GM18868 (cell line): ENCODE measurements around the gene HDAC9.

ENCODE experiments used
- ATAC-seq: cut with Tn5 transposase; IDR thresholded peaks from one replicate; pipeline ENCODE4 v1.9.1; 2021; ENCODE audit warnings: mild to moderate bottlenecking, moderate library complexity; ENCODE audit not compliant: unreplicated experiment

Gene HDAC9

DNA sequence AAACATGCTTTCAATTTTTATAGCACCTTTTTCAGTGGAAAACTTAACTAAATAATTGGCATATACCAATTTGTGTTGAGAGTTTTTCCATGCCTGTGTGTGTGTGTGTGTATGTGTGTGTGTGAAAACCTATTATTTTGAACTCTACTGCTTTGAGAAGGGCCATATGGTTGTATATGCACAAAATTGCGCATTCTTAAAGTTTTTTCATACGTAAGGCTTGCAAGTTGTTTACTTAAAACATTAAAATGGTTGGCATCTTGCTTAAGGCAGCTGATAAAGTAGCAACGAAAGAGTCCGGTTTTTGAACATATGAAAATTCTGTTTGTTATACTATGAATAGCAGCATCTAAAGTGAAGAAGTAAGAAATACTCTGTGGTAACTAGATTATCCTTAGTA lies 84.1 kb downstream of the HDAC9 start:
- no peak for ATAC-seq

DNA sequence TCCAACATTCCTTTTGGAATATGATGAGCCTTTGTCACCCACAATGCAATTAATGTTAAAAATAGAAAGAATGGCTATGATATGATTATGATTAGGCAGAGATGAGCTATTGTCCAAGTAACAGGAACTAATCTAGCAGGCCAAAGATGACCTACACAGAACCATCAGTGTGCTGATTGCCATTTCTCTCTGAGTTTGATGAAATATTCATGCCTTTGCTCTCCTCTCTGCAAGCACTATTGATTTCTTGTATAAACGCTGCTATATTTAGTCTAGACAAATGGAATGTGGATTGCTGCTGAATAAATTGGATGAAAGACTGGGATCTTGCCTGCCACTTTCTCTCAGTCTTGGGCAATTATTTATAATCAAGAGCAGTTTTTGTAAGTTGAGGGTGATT lies 85.4 kb downstream of the HDAC9 start:
- no peak for ATAC-seq

DNA sequence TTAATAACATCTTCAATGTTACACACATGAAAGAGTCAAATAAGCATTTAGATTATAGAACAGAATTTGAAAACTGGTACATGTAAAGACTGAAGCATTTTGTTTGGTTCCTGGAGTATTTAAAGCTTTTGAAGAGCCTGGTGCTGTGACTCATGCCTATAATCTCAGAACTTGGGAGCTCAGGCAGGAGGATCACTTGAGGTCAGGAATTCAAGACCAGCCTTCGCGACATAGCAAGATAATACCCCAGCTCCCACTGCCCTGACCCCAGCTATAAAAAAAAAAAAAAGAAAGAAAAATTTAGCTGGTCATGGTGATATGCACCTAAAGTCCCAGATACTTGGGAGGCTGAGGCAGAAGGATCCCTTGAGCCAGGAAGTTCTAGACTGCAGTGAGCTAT lies 87.8 kb downstream of the HDAC9 start:
- ATAC-seq: no peak

DNA sequence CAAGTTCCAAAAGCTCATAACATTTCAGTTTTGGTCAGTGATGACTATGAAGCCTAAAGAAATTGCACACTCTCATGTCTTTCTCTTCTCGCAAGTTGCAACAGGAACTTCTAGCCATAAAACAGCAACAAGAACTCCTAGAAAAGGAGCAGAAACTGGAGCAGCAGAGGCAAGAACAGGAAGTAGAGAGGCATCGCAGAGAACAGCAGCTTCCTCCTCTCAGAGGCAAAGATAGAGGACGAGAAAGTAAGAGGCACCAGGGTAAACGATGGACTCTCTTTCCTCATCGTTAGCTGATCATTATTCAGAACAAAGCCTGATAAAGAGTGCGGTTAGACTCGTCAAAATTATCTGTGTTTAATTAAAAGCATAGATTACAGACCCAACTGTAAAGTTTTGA lies 94.7 kb downstream of the HDAC9 start:
- no peak for ATAC-seq

DNA sequence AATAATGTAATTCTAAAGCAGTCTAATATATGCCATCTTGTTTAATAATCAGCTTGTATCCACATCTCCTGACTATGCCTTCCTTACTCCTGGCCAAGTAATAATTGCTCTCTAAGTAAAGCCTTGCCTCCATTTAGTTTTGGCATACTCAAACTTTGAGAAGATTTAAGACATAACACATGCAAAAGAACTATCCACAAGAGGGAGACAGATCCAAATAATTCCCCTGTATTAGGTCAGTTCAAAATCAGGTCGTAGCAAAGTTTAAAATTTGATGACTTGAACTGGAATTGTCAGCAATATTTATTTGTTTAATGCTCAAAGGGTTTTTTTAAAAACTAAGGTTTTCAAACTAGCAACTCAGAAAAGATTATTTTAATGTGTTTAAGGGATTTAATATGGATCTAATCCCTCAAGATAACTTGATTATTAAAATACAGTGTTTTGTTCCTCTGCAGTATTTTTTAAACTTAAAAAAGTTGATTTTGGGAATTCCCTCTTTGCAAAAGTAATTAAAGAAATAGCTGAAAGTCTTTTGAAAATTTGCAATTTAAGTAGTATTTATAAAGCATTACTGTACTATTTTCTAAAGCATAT lies 95.3 kb downstream of the HDAC9 start:
- ATAC-seq: no peak

DNA sequence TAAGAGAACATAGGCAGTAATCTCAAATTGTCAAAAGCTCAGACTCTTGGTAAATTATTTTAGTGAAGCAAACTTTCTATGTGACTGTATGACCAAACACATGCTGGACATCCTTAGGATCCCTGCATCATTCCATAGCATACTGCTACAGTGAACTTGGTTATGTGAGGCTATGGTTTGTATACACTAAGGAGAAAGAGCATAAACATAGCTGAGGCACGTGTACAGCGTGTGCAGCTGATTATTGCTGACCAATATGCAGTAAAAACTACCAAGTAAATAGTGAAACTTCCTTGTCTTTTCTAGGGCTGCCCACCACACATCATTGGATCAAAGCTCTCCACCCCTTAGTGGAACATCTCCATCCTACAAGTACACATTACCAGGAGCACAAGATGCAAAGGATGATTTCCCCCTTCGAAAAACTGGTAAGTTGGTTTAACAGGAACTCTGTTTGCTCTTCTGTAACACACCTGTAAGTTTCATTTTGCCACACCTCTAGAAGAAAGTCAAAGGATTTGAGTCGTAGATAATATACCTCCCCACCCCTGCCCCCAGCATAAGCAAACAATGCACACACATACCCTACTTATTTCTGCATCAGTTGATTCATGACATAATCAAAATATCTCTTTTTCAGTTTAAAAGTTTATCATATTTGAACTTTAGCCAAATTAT lies 98.2 kb downstream of the HDAC9 start:
- ATAC-seq: no peak

DNA sequence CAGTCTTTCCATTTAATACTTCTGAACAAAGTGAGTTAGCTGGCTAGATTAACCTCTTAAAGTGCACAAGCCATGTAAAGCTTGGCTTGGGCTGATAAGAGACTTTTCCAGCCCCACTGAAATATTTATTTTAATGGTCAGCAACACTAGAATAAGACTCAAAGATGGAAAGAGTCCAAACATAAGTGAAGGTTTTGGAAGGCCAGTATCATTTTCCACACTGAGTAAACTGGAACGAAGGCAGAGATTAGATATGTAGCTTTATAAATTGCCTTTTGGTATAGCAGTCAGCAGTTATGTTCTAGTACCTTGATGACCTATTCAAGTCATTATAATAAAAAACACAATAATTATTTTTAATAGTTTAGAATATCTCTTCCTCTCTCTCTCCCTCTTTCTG lies 102.2 kb downstream of the HDAC9 start:
- no peak for ATAC-seq

DNA sequence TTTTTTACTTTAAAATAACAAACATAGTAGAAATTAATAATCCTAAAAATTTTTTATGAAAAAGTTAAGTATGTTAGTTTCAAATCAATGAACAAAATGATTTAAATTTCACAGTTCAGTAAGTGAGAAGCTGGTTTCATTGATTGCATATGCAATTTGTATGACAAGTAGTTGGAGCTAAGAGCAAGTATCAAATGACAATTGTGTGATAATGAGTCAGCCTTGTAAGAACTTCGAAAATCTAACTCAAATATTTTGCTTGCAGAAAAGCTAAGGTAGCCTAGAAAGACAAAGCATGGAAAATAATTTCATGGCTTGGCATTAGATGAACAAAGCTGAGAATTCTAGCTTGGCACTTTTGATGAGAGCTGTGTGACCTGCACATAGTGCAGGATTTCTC lies 111.5 kb downstream of the HDAC9 start:
- ATAC-seq: no peak

DNA sequence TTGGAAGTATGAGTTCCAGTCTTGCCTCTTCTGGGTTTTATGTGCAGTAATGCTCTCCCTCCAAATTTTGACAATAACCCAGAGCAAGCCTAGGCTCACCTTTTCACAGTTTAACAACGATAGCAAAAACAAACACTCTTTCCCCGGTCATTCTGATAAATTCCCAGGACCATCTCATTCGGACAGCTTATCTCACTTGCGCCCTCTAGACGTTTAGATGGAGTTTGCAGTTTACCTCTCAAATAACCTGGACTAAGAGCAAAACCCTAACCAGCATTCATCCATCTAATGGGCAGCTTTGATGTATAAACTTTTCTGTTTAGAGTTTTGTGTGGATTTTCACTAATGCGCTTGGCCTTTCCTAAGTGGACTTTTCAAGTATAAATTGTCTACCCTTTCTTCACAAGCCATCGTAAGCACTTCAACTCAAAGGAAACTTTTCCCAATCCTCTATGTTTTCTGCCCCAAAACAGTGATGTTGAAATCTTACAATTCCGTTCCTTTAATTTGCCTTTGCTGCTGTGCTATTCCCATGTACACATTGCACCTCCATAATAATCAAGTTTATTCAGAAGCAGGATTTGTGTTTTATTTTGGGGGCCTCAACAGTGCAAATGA lies 114.9 kb downstream of the HDAC9 start:
- peak; percentile 74 for ATAC-seq

DNA sequence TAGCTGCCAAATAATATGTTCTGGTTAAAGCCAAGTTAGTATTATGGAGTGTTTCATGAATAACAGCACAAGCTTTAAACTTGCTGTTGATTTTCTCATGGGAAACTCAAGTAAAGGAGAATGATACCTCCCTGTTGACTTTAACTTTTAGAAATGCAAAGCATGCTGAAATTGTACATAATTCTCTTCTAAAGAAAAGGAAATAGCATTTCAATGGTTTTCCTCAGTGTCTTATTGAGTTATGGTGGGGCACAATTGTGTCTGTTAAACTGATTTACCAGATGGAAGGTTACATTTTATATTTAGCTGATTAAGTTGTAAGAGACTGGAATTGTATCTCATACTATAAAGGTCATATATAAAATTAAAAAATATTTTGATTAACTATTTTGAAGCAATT lies 119.3 kb downstream of the HDAC9 start:
- no peak for ATAC-seq

DNA sequence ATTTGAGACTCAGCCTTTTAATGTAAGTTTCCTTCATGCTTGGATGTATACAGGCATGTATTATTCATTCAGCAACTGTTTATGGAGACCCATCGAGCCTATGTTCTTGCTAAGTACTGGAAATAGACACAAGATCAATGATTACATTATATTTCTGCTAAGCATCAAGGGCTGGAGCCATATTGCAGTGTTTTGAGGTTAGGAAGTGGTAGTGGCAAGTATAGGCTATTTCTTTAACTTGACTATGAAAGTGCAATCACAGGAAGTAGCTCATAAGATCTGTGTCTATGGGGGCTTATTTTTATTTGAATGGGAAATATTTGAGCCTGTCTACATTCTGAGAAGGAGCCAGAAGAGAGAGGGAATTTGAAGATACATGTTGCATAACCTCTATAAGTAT lies 123.8 kb downstream of the HDAC9 start:
- ATAC-seq: no peak

DNA sequence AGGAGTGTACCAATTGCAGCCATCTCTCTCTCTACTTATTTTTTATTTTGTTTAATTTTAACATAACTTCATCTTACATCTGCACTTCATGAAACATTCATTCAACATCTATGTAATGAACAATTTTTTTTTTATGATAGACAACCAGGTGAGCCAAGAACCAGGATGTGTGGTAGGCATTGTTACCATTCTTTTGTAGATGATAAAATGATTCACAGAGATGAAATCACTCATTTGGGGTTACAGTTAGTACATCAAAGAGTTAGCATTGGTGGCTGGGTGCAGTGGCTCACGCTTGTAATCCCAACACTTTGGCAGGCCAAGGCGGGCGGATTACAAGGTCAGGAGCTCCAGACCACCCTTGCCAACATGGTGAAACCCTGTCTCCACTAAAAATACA lies 127.8 kb downstream of the HDAC9 start:
- no peak for ATAC-seq

DNA sequence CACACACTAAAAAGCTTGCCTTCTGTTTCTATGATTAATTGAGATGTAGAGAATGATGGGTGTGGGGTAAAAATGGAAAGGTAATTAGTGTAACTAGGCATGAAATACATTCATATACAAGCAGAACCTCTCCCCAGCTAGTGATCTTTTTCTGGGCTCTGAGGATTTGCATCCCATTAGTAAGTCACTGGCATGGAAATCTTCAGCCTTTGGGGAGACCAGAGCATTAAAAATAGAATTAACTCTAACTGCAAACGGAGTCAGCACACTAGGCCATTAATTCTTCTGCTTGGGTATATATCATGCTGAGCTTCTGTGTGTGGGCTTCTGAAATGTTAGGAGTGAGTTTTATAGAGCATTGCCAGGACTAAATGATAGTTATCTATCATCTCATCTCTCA lies 128.9 kb downstream of the HDAC9 start:
- no peak for ATAC-seq

DNA sequence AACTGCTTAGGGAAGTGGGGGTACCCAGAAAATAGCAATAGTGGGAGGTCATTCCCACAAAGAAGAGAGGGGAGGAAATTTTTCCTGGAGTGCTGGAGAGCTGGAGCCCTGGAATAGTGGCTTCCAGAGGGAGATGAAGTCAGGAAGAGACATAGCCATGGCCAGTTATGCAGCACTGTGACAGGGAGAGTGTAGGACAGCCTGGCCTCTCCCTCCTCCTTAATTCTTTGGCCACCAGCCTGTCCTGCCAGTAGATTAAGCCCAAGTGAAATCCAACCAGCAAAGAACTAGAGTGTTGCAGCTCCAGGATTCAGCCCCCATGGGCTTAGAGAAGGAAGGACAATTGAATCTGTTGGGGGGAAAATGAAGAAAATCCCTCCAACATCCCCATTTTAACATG lies 130.5 kb downstream of the HDAC9 start:
- ATAC-seq: no peak

DNA sequence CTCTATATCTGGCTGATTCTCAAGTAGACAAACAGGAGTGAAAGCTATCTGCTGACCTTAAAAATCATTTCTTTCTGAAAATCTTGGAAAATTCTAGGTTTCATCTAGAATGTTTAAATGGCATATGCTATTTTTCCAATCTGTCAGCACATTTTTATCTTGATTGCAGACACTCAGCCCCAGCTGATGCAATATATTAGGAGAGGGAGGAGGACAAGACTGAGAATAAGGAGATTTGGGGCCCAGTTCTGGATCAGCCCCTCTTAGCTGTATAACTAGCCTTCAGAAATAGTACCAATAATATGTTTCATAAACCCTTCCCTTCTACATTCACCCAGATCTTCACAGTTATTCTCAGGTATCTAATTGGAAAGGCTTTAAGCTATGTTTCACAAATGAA lies 131.2 kb downstream of the HDAC9 start:
- no peak for ATAC-seq

DNA sequence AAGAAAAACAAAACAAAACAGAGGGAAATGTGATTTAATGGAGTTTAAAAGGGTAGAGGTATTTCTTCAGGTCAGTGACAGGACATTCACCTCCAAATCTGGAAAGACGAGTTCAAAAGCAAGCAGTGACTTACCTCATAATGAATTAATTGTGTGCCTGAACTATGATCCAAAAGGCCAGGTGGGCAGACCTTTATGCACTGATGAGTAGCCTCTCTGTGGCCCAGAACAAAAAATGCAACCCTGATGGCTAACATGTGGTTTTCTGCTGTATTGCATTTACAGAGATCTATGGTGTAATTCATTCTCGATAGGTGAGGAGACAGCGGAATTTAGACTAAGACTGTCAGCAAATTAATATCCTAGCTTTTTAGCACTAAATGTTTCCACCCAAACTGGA lies 142.0 kb downstream of the HDAC9 start:
- ATAC-seq: no peak

DNA sequence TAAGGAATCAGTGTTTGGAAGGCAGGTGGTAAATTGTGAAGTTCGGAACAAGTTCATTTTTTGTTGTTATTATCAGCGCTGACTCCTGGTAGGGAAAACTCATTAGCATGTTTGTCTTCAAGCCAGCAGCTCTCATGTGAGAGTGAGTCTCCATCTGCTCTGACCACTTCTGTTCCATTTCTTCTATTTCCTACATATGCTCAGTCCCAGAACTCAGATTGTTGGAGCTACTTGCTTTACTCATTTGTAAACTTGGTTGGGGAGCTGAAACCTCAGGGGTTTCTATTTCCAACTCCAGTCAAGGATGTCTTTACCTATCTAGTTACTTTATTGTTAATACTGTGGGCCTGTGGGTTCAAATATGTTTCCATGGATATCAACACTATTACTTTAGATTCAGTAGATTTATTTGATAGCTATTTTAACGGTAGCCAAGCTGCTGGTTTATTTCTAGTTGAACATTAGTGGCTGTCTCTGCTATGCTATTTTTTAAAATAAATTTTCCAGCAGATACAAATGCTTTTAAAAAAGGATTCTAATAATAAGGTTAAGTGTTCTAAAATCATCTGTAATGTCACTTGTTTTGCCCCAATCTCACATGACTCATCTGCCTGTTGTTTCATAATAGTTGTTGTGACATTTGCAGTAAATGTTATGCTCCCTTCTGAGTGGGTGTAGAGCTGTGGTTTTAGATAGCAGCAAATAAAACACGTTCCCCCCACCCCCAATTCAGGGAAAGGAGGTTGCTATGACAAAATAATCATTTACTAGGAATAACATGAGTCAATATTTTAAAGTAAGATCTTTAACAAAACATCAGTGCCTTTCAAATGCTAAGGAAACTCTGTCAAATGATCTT lies 143.3 kb downstream of the HDAC9 start:
- ATAC-seq: no peak

DNA sequence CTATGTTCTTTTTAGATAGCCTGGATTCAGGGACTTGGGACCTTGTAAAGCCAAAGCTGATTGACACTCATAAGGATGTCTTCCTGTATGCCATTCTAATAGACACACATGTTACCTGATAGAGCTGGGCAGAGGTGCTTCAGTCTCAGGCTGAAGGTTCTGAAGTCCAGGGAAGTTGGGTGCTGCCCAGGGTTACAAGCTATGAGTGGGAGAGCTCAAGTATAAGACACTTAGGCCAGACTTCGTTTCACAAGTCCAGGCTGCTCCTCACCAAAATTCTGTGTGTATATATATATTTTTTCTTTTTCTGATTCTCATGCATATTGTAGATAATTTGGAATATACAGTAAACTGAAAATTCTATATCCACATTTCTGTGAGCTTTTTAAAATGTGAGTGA lies 144.2 kb downstream of the HDAC9 start:
- ATAC-seq: no peak

DNA sequence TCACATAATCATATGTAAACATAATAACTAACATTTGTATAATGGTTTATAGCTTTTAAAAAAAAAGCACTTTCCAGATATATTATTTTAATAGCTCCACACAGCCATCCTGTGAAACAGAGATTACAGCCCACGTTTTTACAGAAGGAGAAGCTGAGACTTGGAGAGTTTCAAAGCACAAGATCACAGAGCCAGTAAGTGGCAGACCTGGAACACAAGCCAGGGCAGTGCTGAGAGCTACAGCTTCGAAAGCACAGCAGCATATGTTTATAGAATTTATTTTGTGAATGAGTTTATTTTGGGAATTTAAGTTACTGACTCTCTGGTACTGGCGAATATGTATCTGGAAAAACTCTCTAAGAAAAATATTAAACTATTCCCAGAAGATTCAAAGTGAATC lies 149.4 kb downstream of the HDAC9 start:
- ATAC-seq: no peak

DNA sequence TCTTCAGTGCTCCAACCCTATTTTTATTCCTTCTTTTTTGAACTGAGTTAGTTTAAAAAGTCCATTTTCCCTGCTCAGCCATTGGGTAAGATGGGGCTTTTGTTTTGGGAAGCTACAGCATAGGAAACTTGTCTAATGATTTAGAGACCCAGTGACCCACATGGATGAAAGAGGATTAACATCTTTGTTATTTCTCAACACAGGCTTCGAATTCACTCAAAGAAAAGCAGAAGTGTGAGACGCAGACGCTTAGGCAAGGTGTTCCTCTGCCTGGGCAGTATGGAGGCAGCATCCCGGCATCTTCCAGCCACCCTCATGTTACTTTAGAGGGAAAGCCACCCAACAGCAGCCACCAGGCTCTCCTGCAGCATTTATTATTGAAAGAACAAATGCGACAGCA lies 152.0 kb downstream of the HDAC9 start:
- ATAC-seq: no peak

DNA sequence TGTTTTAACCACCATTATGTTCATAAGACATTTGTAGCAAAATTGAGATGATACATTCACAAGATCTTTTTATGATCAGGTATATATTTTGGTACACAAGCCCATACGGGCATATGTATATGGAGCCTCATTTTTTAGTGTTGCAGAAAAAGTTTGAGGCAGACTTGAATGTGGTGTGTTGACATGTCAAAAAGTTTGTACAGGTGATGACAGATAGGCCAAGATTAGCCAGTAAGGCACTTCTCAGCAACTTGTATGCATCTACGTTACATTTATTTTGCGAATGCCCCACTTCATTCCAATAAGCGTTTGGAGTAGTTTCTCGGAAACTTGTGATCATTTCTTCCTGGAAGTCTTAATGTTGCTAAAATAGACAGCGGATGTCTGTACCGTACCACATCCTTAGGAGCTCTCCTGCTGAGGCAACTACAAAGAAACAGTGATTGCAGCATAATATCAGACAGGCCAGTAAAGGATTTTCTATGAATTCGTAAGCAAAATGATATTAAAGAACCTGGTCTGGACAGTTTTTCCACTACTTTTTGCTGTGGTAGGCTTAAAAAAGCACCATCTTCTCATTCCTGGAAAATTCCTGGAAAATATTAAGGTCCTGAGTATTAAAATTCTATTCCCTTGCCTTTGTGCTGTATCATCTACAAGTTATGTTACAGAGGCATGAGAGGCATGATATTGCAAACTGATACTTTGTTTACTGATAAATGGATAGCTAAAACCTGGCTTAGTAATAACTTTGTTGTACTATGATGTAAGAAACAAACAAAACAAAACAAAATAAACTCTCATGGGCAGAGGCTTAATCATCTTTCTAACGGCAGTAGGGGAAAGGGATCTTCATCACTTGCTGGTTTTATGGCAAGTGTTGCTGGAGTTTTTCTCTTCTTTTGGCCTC lies 153.6 kb downstream of the HDAC9 start:
- no peak for ATAC-seq
